ENCODE results near the gene HOXA3.

The HOXA3 gene

GRCh38 chr7:27149842-27150567 is 2.4 kb downstream of the HOXA3 start:
- H3K4me1 Mint-ChIP-seq (ENCODE audit: low read depth) = peaks cover 36% of the 10 kb centered on the region
- peaks cover 64% of the 10 kb centered on the region for H3K27me3 Mint-ChIP-seq
- peaks cover 3% of the 10 kb centered on the region for H3K36me3 Mint-ChIP-seq
- H3K4me3 Mint-ChIP-seq = peak overlapping the region; percentile 20
- H3K9me3 Mint-ChIP-seq (ENCODE audit: low read depth) = no peaks in the 10 kb centered on the region
- no peak overlapping the region for H3K27ac Mint-ChIP-seq

- Mint-ChIP-seq H3K27ac (no peak overlapping the region), H3K9me3 (ENCODE audit: low read depth) (no peaks in the 10 kb centered on the region), H3K4me3 (no peak overlapping the region), H3K36me3 (no peaks in the 10 kb centered on the region), H3K27me3 (peaks cover 57% of the 10 kb centered on the region), H3K4me1 (ENCODE audit: low read depth) (peaks cover 27% of the 10 kb centered on the region)
These were observed 3.4 kb downstream of the HOXA3 start for GRCh38 chr7:27148756-27149641.

GRCh38 chr7:27148031-27148755 is 4.2 kb downstream of the HOXA3 start:
- H3K27ac Mint-ChIP-seq = no peak overlapping the region
- peak overlapping the region; percentile 81 for H3K4me3 Mint-ChIP-seq
- H3K4me1 Mint-ChIP-seq (ENCODE audit: low read depth) = peaks cover 23% of the 10 kb centered on the region

GRCh38 chr7:27147199-27148030 is 5.0 kb downstream of the HOXA3 start, which contains the start of gene HOXA6:
Gene HOXA6, minus strand, starts transcription at chr7:27147774. Its CDS starts 25 bp downstream, at chr7:27147749.
- H3K4me1 Mint-ChIP-seq (ENCODE audit: low read depth) = peaks cover 23% of the 10 kb centered on the region
- peaks cover 50% of the 10 kb centered on the region for H3K27me3 Mint-ChIP-seq
- H3K9me3 Mint-ChIP-seq (ENCODE audit: low read depth) = no peaks in the 10 kb centered on the region
- no peaks in the 10 kb centered on the region for H3K36me3 Mint-ChIP-seq
- H3K27ac Mint-ChIP-seq = no peak within 1 kb of the TSS
- H3K4me3 Mint-ChIP-seq = peak within 1 kb of the TSS; percentile 81

More at GRCh38 chr7:27148031-27148755, 4.2 kb downstream of the HOXA3 start:
- Mint-ChIP-seq H3K36me3 (no peaks in the 10 kb centered on the region), H3K27me3 (peaks cover 49% of the 10 kb centered on the region), H3K9me3 (ENCODE audit: low read depth) (no peaks in the 10 kb centered on the region)

- H3K27ac Mint-ChIP-seq = no peak overlapping the region
- no peaks in the 10 kb centered on the region for H3K36me3 Mint-ChIP-seq
- H3K4me1 Mint-ChIP-seq (ENCODE audit: low read depth) = peaks cover 17% of the 10 kb centered on the region
- H3K9me3 Mint-ChIP-seq (ENCODE audit: low read depth) = no peaks in the 10 kb centered on the region
- H3K4me3 Mint-ChIP-seq = no peak overlapping the region
- peaks cover 47% of the 10 kb centered on the region for H3K27me3 Mint-ChIP-seq
These were observed 5.7 kb downstream of the HOXA3 start for GRCh38 chr7:27146491-27147198.

- H3K27me3 Mint-ChIP-seq = peaks cover 46% of the 10 kb centered on the region
- no peaks in the 10 kb centered on the region for H3K9me3 Mint-ChIP-seq (ENCODE audit: low read depth)
- no peak overlapping the region for H3K27ac Mint-ChIP-seq
These were observed 6.4 kb downstream of the HOXA3 start for GRCh38 chr7:27145914-27146412.

GRCh38 chr7:27145165-27145913 is 7.0 kb downstream of the HOXA3 start:
- Mint-ChIP-seq H3K36me3 (no peaks in the 10 kb centered on the region), H3K4me3 (no peak overlapping the region), H3K27me3 (peaks cover 43% of the 10 kb centered on the region), H3K4me1 (ENCODE audit: low read depth) (peaks cover 7% of the 10 kb centered on the region), H3K27ac (no peak overlapping the region), H3K9me3 (ENCODE audit: low read depth) (no peaks in the 10 kb centered on the region)

More at GRCh38 chr7:27145914-27146412, 6.4 kb downstream of the HOXA3 start:
- Mint-ChIP-seq H3K36me3 (no peaks in the 10 kb centered on the region), H3K4me1 (ENCODE audit: low read depth) (peaks cover 11% of the 10 kb centered on the region), H3K4me3 (no peak overlapping the region)

- no peaks in the 10 kb centered on the region for H3K9me3 Mint-ChIP-seq (ENCODE audit: low read depth)
- peaks cover 7% of the 10 kb centered on the region for H3K4me1 Mint-ChIP-seq (ENCODE audit: low read depth)
- H3K4me3 Mint-ChIP-seq = no peak overlapping the region
- H3K36me3 Mint-ChIP-seq = no peaks in the 10 kb centered on the region
- peaks cover 39% of the 10 kb centered on the region for H3K27me3 Mint-ChIP-seq
- no peak overlapping the region for H3K27ac Mint-ChIP-seq
These were observed 7.6 kb downstream of the HOXA3 start for GRCh38 chr7:27144781-27145164.

- H3K4me1 Mint-ChIP-seq (ENCODE audit: low read depth) = peaks cover 7% of the 10 kb centered on the region
- H3K36me3 Mint-ChIP-seq = no peaks in the 10 kb centered on the region
- H3K27ac Mint-ChIP-seq = no peak overlapping the region
- no peaks in the 10 kb centered on the region for H3K9me3 Mint-ChIP-seq (ENCODE audit: low read depth)
- H3K27me3 Mint-ChIP-seq = peaks cover 35% of the 10 kb centered on the region
- no peak overlapping the region for H3K4me3 Mint-ChIP-seq
These were observed 8.2 kb downstream of the HOXA3 start for GRCh38 chr7:27143950-27144780.

- peak within 1 kb of the TSS; percentile 51 for H3K4me3 Mint-ChIP-seq
- H3K4me1 Mint-ChIP-seq (ENCODE audit: low read depth) = peaks cover 3% of the 10 kb centered on the region
- H3K36me3 Mint-ChIP-seq = no peaks in the 10 kb centered on the region
- H3K9me3 Mint-ChIP-seq (ENCODE audit: low read depth) = no peaks in the 10 kb centered on the region
- peaks cover 34% of the 10 kb centered on the region for H3K27me3 Mint-ChIP-seq
- H3K27ac Mint-ChIP-seq = no peak within 1 kb of the TSS
These were observed 9.1 kb downstream of the HOXA3 start, which contains the start of gene HOXA5 for GRCh38 chr7:27143023-27143949. Gene HOXA5, minus strand, starts transcription at chr7:27143681. Its CDS starts 74 bp downstream, at chr7:27143607.

- peak overlapping the region; percentile 51 for H3K4me3 Mint-ChIP-seq
These were observed 9.8 kb downstream of the HOXA3 start for GRCh38 chr7:27142580-27143022.

More at GRCh38 chr7:27142580-27143022, 9.8 kb downstream of the HOXA3 start:
- H3K27ac Mint-ChIP-seq = no peak overlapping the region
- H3K27me3 Mint-ChIP-seq = peaks cover 35% of the 10 kb centered on the region
- H3K36me3 Mint-ChIP-seq = no peaks in the 10 kb centered on the region
- H3K4me1 Mint-ChIP-seq (ENCODE audit: low read depth) = no peaks in the 10 kb centered on the region
- no peaks in the 10 kb centered on the region for H3K9me3 Mint-ChIP-seq (ENCODE audit: low read depth)

All from activated naive CD8-positive, alpha-beta T cell (primary cell).